Thyroid gland (tissue), 4 donors: ENCODE measurements around the gene LTF.

Experiments used
- POLR2A ChIP-seq, 2 donors: fragments of 450-650 bp; IDR thresholded peaks; one replicate each; pipeline ENCODE4 v1.6.1; 2017; ENCODE audit warnings: antibody characterized with exemption in 2 of 2, mild to moderate bottlenecking in 2 of 2, moderate library complexity in 1 of 2
- TF ChIP-seq, protein P1 (sequence below), 6 experiments: fragments of 200-600 bp in 3 of 6; fragments of 450-650 bp in 3 of 6; sonication (generic) in 3 of 6; IDR thresholded peaks; one replicate each; pipeline ENCODE4 v1.5.1; 2016 to 2019; ENCODE audit warnings: antibody characterized with exemption in 6 of 6, mild to moderate bottlenecking in 2 of 6, inconsistent platforms in 1 of 6, moderate library complexity in 1 of 6

DNA sequence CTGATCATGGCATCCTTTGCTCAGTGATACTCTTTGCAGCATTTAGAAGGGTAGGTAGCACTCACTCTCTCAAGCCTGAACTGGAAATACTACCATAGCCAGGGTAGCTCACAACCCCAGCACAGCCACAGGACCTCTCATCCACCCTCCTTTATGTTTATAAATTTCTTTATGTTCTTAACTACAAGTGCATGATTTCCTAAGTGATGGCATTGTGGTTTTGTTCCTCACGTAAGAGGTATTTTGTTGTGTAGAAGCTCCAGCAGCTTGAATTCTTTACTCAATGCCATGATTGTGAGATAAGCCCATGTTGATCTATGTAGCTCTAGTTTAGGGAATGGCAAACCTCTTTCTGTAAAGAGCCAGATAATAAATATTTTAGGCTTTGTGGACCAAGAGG is 25.2 kb upstream of the LTF start:
- TF ChIP-seq, protein P1, sequence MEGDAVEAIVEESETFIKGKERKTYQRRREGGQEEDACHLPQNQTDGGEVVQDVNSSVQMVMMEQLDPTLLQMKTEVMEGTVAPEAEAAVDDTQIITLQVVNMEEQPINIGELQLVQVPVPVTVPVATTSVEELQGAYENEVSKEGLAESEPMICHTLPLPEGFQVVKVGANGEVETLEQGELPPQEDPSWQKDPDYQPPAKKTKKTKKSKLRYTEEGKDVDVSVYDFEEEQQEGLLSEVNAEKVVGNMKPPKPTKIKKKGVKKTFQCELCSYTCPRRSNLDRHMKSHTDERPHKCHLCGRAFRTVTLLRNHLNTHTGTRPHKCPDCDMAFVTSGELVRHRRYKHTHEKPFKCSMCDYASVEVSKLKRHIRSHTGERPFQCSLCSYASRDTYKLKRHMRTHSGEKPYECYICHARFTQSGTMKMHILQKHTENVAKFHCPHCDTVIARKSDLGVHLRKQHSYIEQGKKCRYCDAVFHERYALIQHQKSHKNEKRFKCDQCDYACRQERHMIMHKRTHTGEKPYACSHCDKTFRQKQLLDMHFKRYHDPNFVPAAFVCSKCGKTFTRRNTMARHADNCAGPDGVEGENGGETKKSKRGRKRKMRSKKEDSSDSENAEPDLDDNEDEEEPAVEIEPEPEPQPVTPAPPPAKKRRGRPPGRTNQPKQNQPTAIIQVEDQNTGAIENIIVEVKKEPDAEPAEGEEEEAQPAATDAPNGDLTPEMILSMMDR (IDR thresholded peaks at IDR 0.05): no peak
- TF ChIP-seq POLR2A (IDR thresholded peaks at IDR 0.05): no peak
